Heart right ventricle (tissue), 16 donors: ENCODE data around the gene DCBLD2. TPM values are rescaled to one million over a fixed set of nuclear protein-coding genes. Genes with fewer than 3 reads are reported as not detected.
A peak's percentile ranks its signal among the peaks of the same experiment; 100 is the strongest.

Experiments used
- ATAC-seq, 8 donors: fragments of 200-7000 bp; cut with Tn5 transposase; one replicate each; pipeline ENCODE4 v1.9.1; 2020; ENCODE audit warnings: mild to moderate bottlenecking in 8 of 8, moderate library complexity in 8 of 8, moderate number of reproducible peaks in 1 of 8
- DNase-seq, 2 donors: peaks; one replicate each; pipeline ENCODE4 v3.0.0-alpha.2; 2020
- H3K27ac ChIP-seq, 10 donors: fragments of 200-600 bp; sonication (generic) in 2 of 10; one replicate each; pipeline versions ENCODE4 v1.5.0 to v1.8.0; 2020 to 2022; ENCODE audit warnings: mild to moderate bottlenecking in 3 of 10
- H3K27me3 ChIP-seq, 7 donors: fragments of 200-600 bp; one replicate each; pipeline ENCODE4 v1.8.0; 2021 to 2022; ENCODE audit warnings: mild to moderate bottlenecking in 2 of 7
- H3K36me3 ChIP-seq, 9 donors: fragments of 200-600 bp; sonication (generic) in 1 of 9; one replicate each; pipeline versions ENCODE4 v1.5.0 to v1.8.0; 2020 to 2022; ENCODE audit warnings: mild to moderate bottlenecking in 2 of 9
- H3K4me1 ChIP-seq, 9 donors: fragments of 200-600 bp; sonication (generic) in 1 of 9; one replicate each; pipeline versions ENCODE4 v1.5.0 to v1.8.0; 2020 to 2022; ENCODE audit warnings: mild to moderate bottlenecking in 4 of 9
- H3K4me3 ChIP-seq, 10 donors: fragments of 200-600 bp; sonication (generic) in 2 of 10; one replicate each; pipeline versions ENCODE4 v1.5.0 to v1.8.0; 2020 to 2022; ENCODE audit warnings: mild to moderate bottlenecking in 7 of 10, moderate library complexity in 2 of 10
- H3K9me3 ChIP-seq, 11 donors: fragments of 200-600 bp in 10 of 11; sonication (generic) in 2 of 11; one replicate each; pipeline versions ENCODE4 v1.5.0 to v1.8.0; 2013 to 2022; ENCODE audit warnings: mild to moderate bottlenecking in 2 of 11, control low read depth in 1 of 11, moderate library complexity in 1 of 11
- CTCF ChIP-seq, 9 donors: fragments of 200-600 bp; sonication (generic) in 2 of 9; IDR thresholded peaks; one replicate each; pipeline versions ENCODE4 v1.5.0 to v1.8.0; 2021 to 2022; ENCODE audit warnings: antibody characterized with exemption in 9 of 9, mild to moderate bottlenecking in 5 of 9, moderate library complexity in 1 of 9
- WGBS, 2 donors: extraction: QIAGEN DNeasy Blood & Tissue Kit; methylation state at CpG; one replicate each; pipeline ENCODE4 v1.1.7; 2013; ENCODE audit warnings: inconsistent platforms in 1 of 2; 5-methylcytosine and 5-hydroxymethylcytosine counted together
- intact Hi-C, 10 donors: fragments of 100-400 bp; cut with DNase I; formaldehyde crosslinking; loops; one replicate each; pipeline versions ENCODE4 v1.11.1 to v1.14.2; 2022
- polyA plus RNA-seq, 2 donors: library from polyadenylated mRNA; stranded (reverse); fragments of 200-250 nt; gene quantifications; one replicate each; pipeline ENCODE4 v1.2.3, GENCODE V29; 2013
- total RNA-seq, 10 donors: library from RNA; stranded (reverse); fragmentation: NEBNext Ultra II Directional in 3 of 10; extraction: Animal tissue kit (Norgen Biotek cat#: 25700) in 3 of 10; gene quantifications; one replicate each; pipeline versions ENCODE4 v1.2.1 to v1.2.4, GENCODE V29; 2021 to 2023
- donor health status: Arrhythmogenic right ventricular cardiomyopathy.
- donor health status: ischemic (EF 13 %, LVEDD 7.1; RV severe dilation, severe dysfunction).
- donor health status: healthy with polysubstance abuse.
- donor health status: DM: no; HTN: yes; CAD: no.
- donor health status: DM: no; HTN: no; CAD: no.
- donor health status: ischemic (EF 25% LVEDD 6.9; RV normal size, moderate dysfunction).
- donor health status: ischemic (EF 25% LVEDD 5.7; RV mildly dilated, moderate dysfunction).
- donor health status: healthy.
- donor health status: DM: yes; HTN: yes; CAD: no.
- donor health status: Ischemic cardiomyopathy.
- donor health status: ischemic (EF 35%, LVEDD 5.7; RV mildly dilated, moderate dysfunction).
- donor health status: nonischemic (EF 11% LVEDD 7.7; RV severe dilation, severe dysfunction).
- donor health status: DM: yes; HTN: yes; CAD: no.
- donor health status: PGD.
- donor health status: ischemic (EF 29% LVEDD 5.4; RV normal size, mild dysfunction).
- donor health status: nonischemic (EF 23%, LVEDD 6.1; RV moderate dilation, normal function).

Gene DCBLD2
- total and polyA plus RNA-seq, 12 donors = 11.9 to 97.4 (median 40.5) TPM

- no peak for ATAC-seq
- WGBS, 2 donors = 43 to 44% methylated on average over 4 of the region's 4 CpGs
- Histone ChIP-seq H3K27me3 (no peaks in the 10 kb centered on the region), H3K9me3 (no peaks in the 10 kb centered on the region), H3K36me3 (peaks cover 0 to 18% (median 0%) of the 10 kb centered on the region in 9 donors), H3K4me3 (no peak overlapping the region), H3K27ac (peak overlapping the region; percentile 7 to 87 (median 76)), H3K4me1 (peaks cover 0 to 76% (median 39%) of the 10 kb centered on the region in 9 donors)
- no peak for DNase-seq
- no peak for TF ChIP-seq CTCF (IDR thresholded peaks at IDR 0.05)
- intact Hi-C loops = no loop called here
These were observed 145.9 kb downstream of the DCBLD2 start for GRCh38 chr3:98755601-98756000.

GRCh38 chr3:98754483-98754882 is 147.0 kb downstream of the DCBLD2 start:
- peak in 1 of 2 donors; percentile 39 for DNase-seq
- Histone ChIP-seq H3K27ac (peak overlapping the region; percentile 7 to 87 (median 76)), H3K36me3 (peaks cover 0 to 18% (median 0%) of the 10 kb centered on the region in 9 donors), H3K4me3 (no peak overlapping the region), H3K27me3 (no peaks in the 10 kb centered on the region), H3K4me1 (peaks cover 0 to 76% (median 35%) of the 10 kb centered on the region in 9 donors), H3K9me3 (no peaks in the 10 kb centered on the region)
- no peak for TF ChIP-seq CTCF (IDR thresholded peaks at IDR 0.05)
- ATAC-seq = peak; percentile 68 to 90 (median 86)
- whole genome bisulfite sequencing, 2 donors = 19 to 30% methylated on average over 3 of the region's 3 CpGs
- intact Hi-C loops = no loop called here

DNA sequence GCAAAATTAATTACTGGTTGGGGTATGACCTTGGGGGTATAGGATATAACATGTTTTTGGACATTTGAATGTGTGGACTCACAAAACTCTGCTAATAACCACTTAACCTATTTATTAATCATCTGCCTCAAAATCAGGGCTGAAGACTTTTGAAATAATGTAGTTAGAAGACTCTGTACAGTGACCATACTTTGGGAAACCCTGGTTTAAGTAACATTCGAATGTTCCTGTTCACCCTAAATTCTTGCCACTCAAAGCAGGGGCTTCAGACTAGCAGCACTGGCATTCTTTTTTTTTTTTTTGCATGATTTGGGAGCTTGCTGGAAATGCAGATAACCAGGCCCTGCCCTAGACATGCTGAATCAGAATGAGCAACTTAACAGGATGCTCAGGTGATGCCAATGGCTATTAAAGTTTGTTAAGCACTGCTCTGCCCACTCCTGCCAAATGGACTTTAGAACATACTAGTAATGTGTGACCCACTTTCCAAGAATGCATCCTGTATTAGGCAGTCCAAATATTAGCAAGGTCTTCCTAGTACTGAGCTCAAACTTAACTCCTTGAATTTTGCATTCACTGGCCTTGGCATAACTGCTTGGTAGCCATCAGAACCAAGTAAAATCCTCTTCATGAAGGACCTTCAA is 151.1 kb downstream of the DCBLD2 start:
- no peak overlapping the region for H3K4me3 ChIP-seq
- no peaks in the 10 kb centered on the region for H3K27me3 ChIP-seq
- H3K4me1 ChIP-seq = peaks cover 0 to 77% (median 42%) of the 10 kb centered on the region in 9 donors
- DNase-seq (peak in 1 of 2 donors; percentile 23), ATAC-seq (peak; percentile 17 to 87 (median 72))
- H3K27ac ChIP-seq = peak overlapping the region in 8 of 10 donors; percentile 15 to 81 (median 69)
- H3K36me3 ChIP-seq = no peaks in the 10 kb centered on the region
- TF ChIP-seq CTCF (IDR thresholded peaks at IDR 0.05) = no peak
- WGBS, 2 donors = 90% methylated on average over 1 of the region's 1 CpG
- intact Hi-C loops = no loop called here
- no peaks in the 10 kb centered on the region for H3K9me3 ChIP-seq

- H3K4me1 ChIP-seq = peaks cover 0 to 72% (median 29%) of the 10 kb centered on the region in 9 donors
- intact Hi-C loops = no loop called here
- ATAC-seq (peak in 2 of 8 donors; percentile 22 to 41), DNase-seq (no peak)
- H3K36me3 ChIP-seq = no peaks in the 10 kb centered on the region
- peak overlapping the region in 7 of 10 donors; percentile 49 to 81 (median 75) for H3K27ac ChIP-seq
- 37 to 52% methylated on average over 4 of the region's 4 CpGs for WGBS, 2 donors
- H3K27me3 ChIP-seq = no peaks in the 10 kb centered on the region
- TF ChIP-seq CTCF (IDR thresholded peaks at IDR 0.05) = no peak
- no peaks in the 10 kb centered on the region for H3K9me3 ChIP-seq
- no peak overlapping the region for H3K4me3 ChIP-seq
These were observed 154.6 kb downstream of the DCBLD2 start for GRCh38 chr3:98746882-98747281.
